OCI-LY3 (cell line): Measurements from ENCODE around the gene AKAP3.
A peak's percentile ranks its signal among the peaks of the same experiment; 100 is the strongest.

ENCODE experiments used
- H2AFZ ChIP-seq: fragments of 200-600, 300-600 bp; shearing (Covaris generic); 2 replicates; pipeline ENCODE4 v1.6.0; 2014; ENCODE audit warnings: antibody characterized with exemption, low read depth, low read length
- H3K27ac ChIP-seq: fragments of 200-600, 300-600 bp; sonication (generic); 2 replicates; pipeline ENCODE4 v1.5.1; 2014; ENCODE audit warnings: mild to moderate bottlenecking, low read length, moderate library complexity, mixed read lengths
- H3K27me3 ChIP-seq: fragments of 200-600, 300-600 bp; sonication (generic); 2 replicates; pipeline ENCODE4 v1.6.1; 2014; ENCODE audit warnings: low read depth, low read length, mixed read lengths
- H3K36me3 ChIP-seq: fragments of 200-600, 300-600 bp; sonication (generic); replicated peaks from 2 replicates; pipeline ENCODE3; 2014; ENCODE audit warnings: low read depth, low read length, mixed read lengths
- H3K4me1 ChIP-seq: fragments of 300-600, 200-600 bp; sonication (generic); 2 replicates; pipeline ENCODE4 v1.6.1; 2014; ENCODE audit warnings: low read length, mixed read lengths
- H3K4me2 ChIP-seq: fragments of 200-600, 300-600 bp; sonication (generic); 2 replicates; pipeline ENCODE4 v1.6.1; 2014; ENCODE audit warnings: low read length, mixed read lengths
- H3K4me3 ChIP-seq: fragments of 300-600, 200-600 bp; sonication (generic); 2 replicates; pipeline ENCODE4 v1.5.1; 2014; ENCODE audit warnings: antibody characterized with exemption, mild to moderate bottlenecking, low read length, moderate library complexity
- H3K79me2 ChIP-seq: fragments of 300-600, 200-600 bp; shearing (Covaris generic); 2 replicates; pipeline ENCODE4 v1.6.1; 2014; ENCODE audit warnings: mild to moderate bottlenecking, low read length, mixed read lengths
- H3K9ac ChIP-seq: fragments of 300-600, 200-600 bp; shearing (Covaris generic); 2 replicates; pipeline ENCODE4 v1.6.0; 2014; ENCODE audit warnings: mild to moderate bottlenecking, low read length, moderate library complexity
- H3K9me3 ChIP-seq: fragments of 200-600, 300-600 bp; shearing (Covaris generic); 2 replicates; pipeline ENCODE4 v1.6.1; 2014; ENCODE audit warnings: low read length, mixed read lengths; ENCODE audit not compliant: insufficient read depth
- H4K20me1 ChIP-seq: fragments of 200-600, 300-600 bp; sonication (generic); 2 replicates; pipeline ENCODE4 v1.6.1; 2016; ENCODE audit warnings: low read length, mixed read lengths; ENCODE audit not compliant: insufficient read depth
- EZH2phosphoT487 ChIP-seq: fragments of 200-600 bp; shearing (Covaris generic); IDR thresholded peaks from 2 replicates; pipeline ENCODE4 v1.6.1; 2018; ENCODE audit warnings: antibody characterized with exemption, mixed run types, low read depth
- TF ChIP-seq, protein P1 (sequence below): fragments of 200-600, 300-600 bp; sonication (generic); IDR thresholded peaks from 2 replicates; pipeline ENCODE4 v1.5.1; 2014; ENCODE audit warnings: antibody characterized with exemption, low read length, low read depth

The AKAP3 gene

DNA sequence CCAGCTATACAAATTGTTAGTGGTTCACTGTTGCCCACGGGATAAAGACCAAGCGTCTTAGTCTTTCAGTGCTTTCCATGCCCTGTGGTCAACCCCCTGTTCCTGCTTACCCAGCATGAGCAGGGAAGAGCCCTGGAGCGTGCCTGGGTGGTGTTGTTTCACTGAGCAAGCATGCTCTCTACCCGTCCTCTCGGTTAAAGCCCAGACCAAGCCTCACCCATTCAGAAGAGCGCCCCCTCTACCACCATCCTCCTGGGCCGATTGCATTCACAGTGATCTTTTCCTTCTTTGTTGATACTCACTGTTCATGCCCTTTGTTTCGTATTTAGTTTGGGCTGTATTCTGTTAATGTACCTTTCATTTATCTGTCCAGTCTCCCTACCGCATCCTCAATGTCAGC, 61.7 kb downstream of the AKAP3 start:
- Histone ChIP-seq H3K4me2 (no peak overlapping the region), H3K4me3 (no peak overlapping the region), H3K27ac (no peak overlapping the region), H3K9me3 (no peaks in the 10 kb centered on the region), H2AFZ (no peak overlapping the region), H4K20me1 (no peaks in the 10 kb centered on the region), H3K4me1 (peaks cover 6% of the 10 kb centered on the region), H3K9ac (no peak overlapping the region), H3K27me3 (peaks cover 9% of the 10 kb centered on the region; the same call in 1 of the 2 replicates), H3K36me3 (no peaks in the 10 kb centered on the region), H3K79me2 (no peaks in the 10 kb centered on the region)
- TF ChIP-seq, protein P1, sequence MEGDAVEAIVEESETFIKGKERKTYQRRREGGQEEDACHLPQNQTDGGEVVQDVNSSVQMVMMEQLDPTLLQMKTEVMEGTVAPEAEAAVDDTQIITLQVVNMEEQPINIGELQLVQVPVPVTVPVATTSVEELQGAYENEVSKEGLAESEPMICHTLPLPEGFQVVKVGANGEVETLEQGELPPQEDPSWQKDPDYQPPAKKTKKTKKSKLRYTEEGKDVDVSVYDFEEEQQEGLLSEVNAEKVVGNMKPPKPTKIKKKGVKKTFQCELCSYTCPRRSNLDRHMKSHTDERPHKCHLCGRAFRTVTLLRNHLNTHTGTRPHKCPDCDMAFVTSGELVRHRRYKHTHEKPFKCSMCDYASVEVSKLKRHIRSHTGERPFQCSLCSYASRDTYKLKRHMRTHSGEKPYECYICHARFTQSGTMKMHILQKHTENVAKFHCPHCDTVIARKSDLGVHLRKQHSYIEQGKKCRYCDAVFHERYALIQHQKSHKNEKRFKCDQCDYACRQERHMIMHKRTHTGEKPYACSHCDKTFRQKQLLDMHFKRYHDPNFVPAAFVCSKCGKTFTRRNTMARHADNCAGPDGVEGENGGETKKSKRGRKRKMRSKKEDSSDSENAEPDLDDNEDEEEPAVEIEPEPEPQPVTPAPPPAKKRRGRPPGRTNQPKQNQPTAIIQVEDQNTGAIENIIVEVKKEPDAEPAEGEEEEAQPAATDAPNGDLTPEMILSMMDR: peak; percentile 13; the same call in 1 of the 2 replicates
- no peak for TF ChIP-seq EZH2phosphoT487

DNA sequence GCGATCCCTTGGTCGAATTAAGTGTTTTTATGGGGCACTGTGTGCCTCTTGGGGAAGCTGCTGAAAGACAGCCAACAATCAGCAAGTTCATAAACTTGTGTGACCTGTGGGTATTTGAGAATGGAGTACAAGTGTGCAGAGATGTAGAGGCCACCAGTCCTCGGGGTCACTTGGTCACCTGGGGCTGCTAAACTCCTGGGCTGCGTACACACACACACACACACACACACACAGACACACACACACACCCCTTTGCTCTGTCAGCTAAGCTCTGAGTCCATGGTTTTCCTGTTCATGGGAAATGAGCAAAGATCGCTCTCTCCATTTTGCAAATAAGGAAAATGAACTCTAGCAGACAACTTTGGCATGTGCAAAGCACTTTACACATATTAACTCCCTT, 62.4 kb downstream of the AKAP3 start:
- Histone ChIP-seq H3K79me2 (no peaks in the 10 kb centered on the region), H3K4me1 (peaks cover 6% of the 10 kb centered on the region), H3K4me3 (no peak overlapping the region), H4K20me1 (no peaks in the 10 kb centered on the region), H3K27me3 (peaks cover 5% of the 10 kb centered on the region; the same call in 1 of the 2 replicates), H2AFZ (no peak overlapping the region), H3K36me3 (no peaks in the 10 kb centered on the region), H3K9me3 (no peaks in the 10 kb centered on the region), H3K4me2 (no peak overlapping the region), H3K27ac (no peak overlapping the region), H3K9ac (no peak overlapping the region)
- TF ChIP-seq EZH2phosphoT487: no peak
- TF ChIP-seq, protein P1: no peak

DNA sequence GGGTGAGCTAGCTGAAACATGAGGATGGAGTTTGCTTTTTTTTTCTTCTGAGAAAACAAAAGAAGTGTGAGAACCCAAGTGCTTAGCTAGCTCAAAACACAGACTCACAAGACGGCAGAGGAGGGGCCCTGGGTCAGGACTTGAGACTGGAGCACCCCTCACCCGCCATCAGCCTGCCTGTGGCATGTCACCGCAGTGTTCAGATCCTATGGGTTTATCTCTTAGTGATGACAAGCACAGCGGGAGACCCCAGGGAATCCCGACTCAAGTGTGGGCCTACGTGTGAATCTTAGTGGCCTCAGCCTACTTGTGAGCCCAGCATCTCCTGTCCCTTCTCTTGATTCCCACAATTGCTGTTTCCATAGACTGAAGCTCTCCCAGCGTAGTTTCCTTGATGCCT, 64.0 kb downstream of the AKAP3 start:
- TF ChIP-seq EZH2phosphoT487: no peak
- TF ChIP-seq, protein P1: no peak
- no peak overlapping the region for H2AFZ ChIP-seq

DNA sequence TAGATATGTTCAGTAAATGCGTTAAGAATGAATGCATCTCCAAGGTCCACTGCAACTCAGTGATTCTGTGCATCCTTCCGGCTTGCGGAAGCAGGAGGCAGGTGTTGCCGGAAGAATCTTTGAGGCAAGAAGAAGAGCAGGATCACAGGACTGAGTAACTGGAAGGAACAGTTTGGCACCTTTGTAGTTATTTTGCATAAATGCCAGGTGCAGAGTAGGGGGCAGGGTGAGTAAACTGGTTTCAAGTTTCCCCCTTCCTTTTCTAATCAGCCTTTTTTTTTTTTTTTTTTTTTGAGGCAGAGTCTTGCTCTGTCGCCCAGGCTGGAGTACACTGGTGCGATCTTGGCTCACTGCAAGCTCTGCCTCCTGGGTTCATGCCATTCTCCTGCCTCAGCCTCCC, 64.6 kb downstream of the AKAP3 start:
- Histone ChIP-seq H3K27me3 (peaks cover 3% of the 10 kb centered on the region; the same call in 1 of the 2 replicates), H3K4me3 (no peak overlapping the region; the same call in 1 of the 2 replicates), H3K4me2 (peak overlapping the region; percentile 20; the same call in 1 of the 2 replicates), H3K36me3 (no peaks in the 10 kb centered on the region), H3K9ac (no peak overlapping the region), H4K20me1 (no peaks in the 10 kb centered on the region), H3K4me1 (peaks cover 6% of the 10 kb centered on the region), H3K27ac (no peak overlapping the region), H2AFZ (no peak overlapping the region; the same call in 1 of the 2 replicates), H3K79me2 (no peaks in the 10 kb centered on the region), H3K9me3 (no peaks in the 10 kb centered on the region)
- no peak for TF ChIP-seq EZH2phosphoT487
- TF ChIP-seq, protein P1: no peak

More for the DNA sequence above, 64.0 kb downstream of the AKAP3 start:
- H3K4me1 ChIP-seq: peaks cover 6% of the 10 kb centered on the region
- no peak overlapping the region for H3K9ac ChIP-seq
- no peaks in the 10 kb centered on the region for H3K36me3 ChIP-seq
- no peaks in the 10 kb centered on the region for H4K20me1 ChIP-seq
- no peak overlapping the region for H3K4me2 ChIP-seq
- no peak overlapping the region for H3K4me3 ChIP-seq
- no peaks in the 10 kb centered on the region for H3K79me2 ChIP-seq
- no peaks in the 10 kb centered on the region for H3K9me3 ChIP-seq
- no peak overlapping the region for H3K27ac ChIP-seq
- peaks cover 3% of the 10 kb centered on the region; the same call in 1 of the 2 replicates for H3K27me3 ChIP-seq
